Measurements from ENCODE around the gene TOX3. TPM values are rescaled to one million over a fixed set of nuclear protein-coding genes. Genes with fewer than 3 reads are reported as not detected.

The TOX3 gene
- total and polyA plus RNA-seq, 4 donors = 1.3 to 3.5 (median 2.4) TPM

DNA sequence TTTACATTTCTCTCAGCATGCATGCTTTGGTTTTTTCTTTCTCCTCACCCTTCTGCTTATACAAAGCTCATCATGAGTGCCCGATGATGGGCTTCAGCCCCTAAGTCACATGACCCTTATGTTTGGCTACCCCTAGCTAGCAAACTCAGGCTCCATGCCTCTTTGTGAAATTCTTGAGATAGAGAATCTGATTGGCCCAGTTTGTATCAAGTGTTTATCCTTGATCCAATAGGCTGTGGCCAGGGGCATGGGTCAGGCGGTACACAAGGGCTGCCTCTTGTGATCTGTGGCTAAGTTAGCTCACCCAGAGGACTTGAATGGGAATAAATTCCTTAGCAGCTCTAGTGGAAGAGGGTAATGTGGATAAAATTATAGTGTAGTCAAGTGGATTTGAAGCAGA lies 11.5 kb upstream of the TOX3 start:
- H3K4me3 ChIP-seq (ENCODE audit: low read depth in 1 of 3, low read length in 3 of 3) = no peak overlapping the region
- peaks cover 2 to 20% (median 16%) of the 10 kb centered on the region in 4 donors for H3K4me1 ChIP-seq (ENCODE audit: control insufficient read depth in 4 of 4, insufficient read depth in 4 of 4, low read length in 3 of 4)
- no peak for DNase-seq (ENCODE audit: low spot score)
- H3K36me3 ChIP-seq (ENCODE audit: control insufficient read depth in 4 of 4, insufficient read depth in 3 of 4, low read depth in 1 of 4, low read length in 3 of 4) = no peaks in the 10 kb centered on the region
- WGBS = 92% methylated on average over 2 of the region's 2 CpGs
- TF ChIP-seq SP1 (IDR thresholded peaks at IDR 0.05) (no peak), NR2F2 (IDR thresholded peaks at IDR 0.05) (no peak), GABPA (IDR thresholded peaks at IDR 0.05 in 1 of 2, conservative IDR thresholded peaks at IDR 0.05 in 1 of 2) (no peak), HNF4G (IDR thresholded peaks at IDR 0.05) (no peak), FOXA2 (IDR thresholded peaks at IDR 0.05) (no peak), REST (IDR thresholded peaks at IDR 0.05) (no peak), JUND (IDR thresholded peaks at IDR 0.05) (no peak), FOXA1 (IDR thresholded peaks at IDR 0.05) (no peak), RXRA (IDR thresholded peaks at IDR 0.05) (no peak), TAF1 (conservative IDR thresholded peaks at IDR 0.05) (no peak), RAD21 (IDR thresholded peaks at IDR 0.05) (no peak)
- TF ChIP-seq, protein P1, sequence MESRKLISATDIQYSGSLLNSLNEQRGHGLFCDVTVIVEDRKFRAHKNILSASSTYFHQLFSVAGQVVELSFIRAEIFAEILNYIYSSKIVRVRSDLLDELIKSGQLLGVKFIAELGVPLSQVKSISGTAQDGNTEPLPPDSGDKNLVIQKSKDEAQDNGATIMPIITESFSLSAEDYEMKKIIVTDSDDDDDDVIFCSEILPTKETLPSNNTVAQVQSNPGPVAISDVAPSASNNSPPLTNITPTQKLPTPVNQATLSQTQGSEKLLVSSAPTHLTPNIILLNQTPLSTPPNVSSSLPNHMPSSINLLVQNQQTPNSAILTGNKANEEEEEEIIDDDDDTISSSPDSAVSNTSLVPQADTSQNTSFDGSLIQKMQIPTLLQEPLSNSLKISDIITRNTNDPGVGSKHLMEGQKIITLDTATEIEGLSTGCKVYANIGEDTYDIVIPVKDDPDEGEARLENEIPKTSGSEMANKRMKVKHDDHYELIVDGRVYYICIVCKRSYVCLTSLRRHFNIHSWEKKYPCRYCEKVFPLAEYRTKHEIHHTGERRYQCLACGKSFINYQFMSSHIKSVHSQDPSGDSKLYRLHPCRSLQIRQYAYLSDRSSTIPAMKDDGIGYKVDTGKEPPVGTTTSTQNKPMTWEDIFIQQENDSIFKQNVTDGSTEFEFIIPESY (IDR thresholded peaks at IDR 0.05) = no peak
- TF ChIP-seq, protein P2, sequence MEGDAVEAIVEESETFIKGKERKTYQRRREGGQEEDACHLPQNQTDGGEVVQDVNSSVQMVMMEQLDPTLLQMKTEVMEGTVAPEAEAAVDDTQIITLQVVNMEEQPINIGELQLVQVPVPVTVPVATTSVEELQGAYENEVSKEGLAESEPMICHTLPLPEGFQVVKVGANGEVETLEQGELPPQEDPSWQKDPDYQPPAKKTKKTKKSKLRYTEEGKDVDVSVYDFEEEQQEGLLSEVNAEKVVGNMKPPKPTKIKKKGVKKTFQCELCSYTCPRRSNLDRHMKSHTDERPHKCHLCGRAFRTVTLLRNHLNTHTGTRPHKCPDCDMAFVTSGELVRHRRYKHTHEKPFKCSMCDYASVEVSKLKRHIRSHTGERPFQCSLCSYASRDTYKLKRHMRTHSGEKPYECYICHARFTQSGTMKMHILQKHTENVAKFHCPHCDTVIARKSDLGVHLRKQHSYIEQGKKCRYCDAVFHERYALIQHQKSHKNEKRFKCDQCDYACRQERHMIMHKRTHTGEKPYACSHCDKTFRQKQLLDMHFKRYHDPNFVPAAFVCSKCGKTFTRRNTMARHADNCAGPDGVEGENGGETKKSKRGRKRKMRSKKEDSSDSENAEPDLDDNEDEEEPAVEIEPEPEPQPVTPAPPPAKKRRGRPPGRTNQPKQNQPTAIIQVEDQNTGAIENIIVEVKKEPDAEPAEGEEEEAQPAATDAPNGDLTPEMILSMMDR (IDR thresholded peaks at IDR 0.05; ENCODE audit: low read depth, low read length, missing input control) = no peak
- no peak overlapping the region for H3K9ac ChIP-seq (ENCODE audit: low read depth in 1 of 2, low read length in 2 of 2)
- H3K27me3 ChIP-seq (ENCODE audit: control insufficient read depth in 4 of 4, insufficient read depth in 4 of 4, low read length in 3 of 4) = no peaks in the 10 kb centered on the region
- H3K27ac ChIP-seq (ENCODE audit: low read depth in 1 of 2, low read length in 2 of 2) = no peak overlapping the region
- no peaks in the 10 kb centered on the region for H3K9me3 ChIP-seq (ENCODE audit: control insufficient read depth in 4 of 4, low read length in 3 of 4)

DNA sequence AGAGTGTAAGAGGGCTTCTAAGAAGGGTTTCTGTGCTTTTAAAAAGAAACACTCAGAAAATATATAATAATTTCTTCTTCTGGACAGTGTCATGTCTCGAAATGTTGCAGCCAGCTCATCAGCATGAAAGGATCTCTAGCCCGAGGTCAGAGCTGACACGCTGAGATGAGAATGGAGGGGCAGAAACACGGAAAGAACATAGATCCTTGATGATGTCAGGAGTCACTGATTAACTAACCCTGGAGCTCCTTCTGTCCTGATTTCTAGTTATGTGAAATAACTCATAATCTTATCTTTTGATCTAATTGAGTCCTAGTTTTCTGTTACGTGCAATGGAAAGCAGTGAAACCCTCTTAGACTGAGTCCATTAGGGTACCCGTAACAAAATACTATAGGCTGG lies 10.3 kb upstream of the TOX3 start:
- H3K9me3 ChIP-seq (ENCODE audit: control insufficient read depth in 4 of 4, low read length in 3 of 4) = no peaks in the 10 kb centered on the region
- H3K4me3 ChIP-seq (ENCODE audit: low read depth in 1 of 3, low read length in 3 of 3) = no peak overlapping the region
- H3K27me3 ChIP-seq (ENCODE audit: control insufficient read depth in 4 of 4, insufficient read depth in 4 of 4, low read length in 3 of 4) = no peaks in the 10 kb centered on the region
- WGBS = 64% methylated on average over 6 of the region's 6 CpGs
- TF ChIP-seq TAF1 (conservative IDR thresholded peaks at IDR 0.05) = no peak
- TF ChIP-seq, protein P2 (IDR thresholded peaks at IDR 0.05; ENCODE audit: low read depth, low read length, missing input control) = no peak
- TF ChIP-seq HNF4A (conservative IDR thresholded peaks at IDR 0.05) = peak in 1 of 2 donors; percentile 9
- TF ChIP-seq, protein P1 (IDR thresholded peaks at IDR 0.05) = no peak
- TF ChIP-seq FOXA2 (IDR thresholded peaks at IDR 0.05) = no peak
- no peak for TF ChIP-seq RXRA (IDR thresholded peaks at IDR 0.05)
- TF ChIP-seq ATF3 (IDR thresholded peaks at IDR 0.05) = no peak
- TF ChIP-seq SP1 (IDR thresholded peaks at IDR 0.05) = no peak
- TF ChIP-seq FOXA1 (IDR thresholded peaks at IDR 0.05) = no peak
- H3K27ac ChIP-seq (ENCODE audit: low read depth in 1 of 2, low read length in 2 of 2) = no peak overlapping the region
- no peaks in the 10 kb centered on the region for H3K36me3 ChIP-seq (ENCODE audit: control insufficient read depth in 4 of 4, insufficient read depth in 3 of 4, low read depth in 1 of 4, low read length in 3 of 4)
- DNase-seq (ENCODE audit: low spot score) = no peak
- H3K9ac ChIP-seq (ENCODE audit: low read depth in 1 of 2, low read length in 2 of 2) = no peak overlapping the region
- peaks cover 2 to 8% (median 8%) of the 10 kb centered on the region in 4 donors for H3K4me1 ChIP-seq (ENCODE audit: control insufficient read depth in 4 of 4, insufficient read depth in 4 of 4, low read length in 3 of 4)

Measured in liver (tissue), 9 donors.